HEK293T (cell line): ENCODE measurements around the gene CAPRIN1.

Experiments
- CTCF ChIA-PET: fragments of 350-600 bp; formaldehyde crosslinking; extraction: SDS; loops from one replicate; lab custom pipeline; 2021; ENCODE audit warnings: antibody characterized with exemption, inconsistent platforms; lab: Yijun Ruan, JAX
- POLR2A ChIA-PET: fragments of 350-600 bp; formaldehyde crosslinking; extraction: SDS; loops from one replicate; lab custom pipeline; 2020; ENCODE audit warnings: antibody characterized with exemption, inconsistent platforms; lab: Yijun Ruan, JAX
- DNase-seq: peaks from one replicate; pipeline ENCODE4 v3.0.0; 2012; ENCODE audit warnings: mixed read lengths; ENCODE audit errors: extremely low spot score
- BHLHE40 ChIP-seq: fragments of 450-650 bp; IDR thresholded peaks from 2 replicates; pipeline ENCODE4 v1.6.1; 2016; ENCODE audit warnings: mild to moderate bottlenecking, moderate library complexity, borderline replicate concordance
- CTBP1 ChIP-seq: fragments of 450-650 bp; IDR thresholded peaks from 2 replicates; pipeline ENCODE4 v1.6.1; 2016; ENCODE audit warnings: borderline replicate concordance
- ELF4 ChIP-seq: fragments of 450-650 bp; IDR thresholded peaks from 2 replicates; pipeline ENCODE4 v1.6.1; 2017; ENCODE audit warnings: antibody characterized with exemption
- FOXA1 ChIP-seq: fragments of 450-650 bp; IDR thresholded peaks from 2 replicates; pipeline ENCODE4 v1.6.1; 2016; ENCODE audit warnings: mild to moderate bottlenecking
- FOXK2 ChIP-seq: fragments of 450-650 bp; IDR thresholded peaks from 2 replicates; pipeline ENCODE4 v1.6.1; 2016; ENCODE audit warnings: mild to moderate bottlenecking
- FOXM1 ChIP-seq: fragments of 450-650 bp; IDR thresholded peaks from 2 replicates; pipeline ENCODE4 v1.6.1; 2017; ENCODE audit warnings: mild to moderate bottlenecking, borderline replicate concordance
- L3MBTL2 ChIP-seq: fragments of 450-650 bp; conservative IDR thresholded peaks from 2 replicates; pipeline ENCODE4 v1.6.1; 2016; ENCODE audit warnings: mild to moderate bottlenecking
- LEF1 ChIP-seq: fragments of 450-650 bp; IDR thresholded peaks from 2 replicates; pipeline ENCODE4 v1.6.1; 2017; ENCODE audit warnings: mild to moderate bottlenecking, borderline replicate concordance
- NFRKB ChIP-seq: fragments of 450-650 bp; IDR thresholded peaks from 2 replicates; pipeline ENCODE4 v1.6.1; 2016; ENCODE audit warnings: mild to moderate bottlenecking, moderate library complexity
- PKNOX1 ChIP-seq: fragments of 450-650 bp; IDR thresholded peaks from 2 replicates; pipeline ENCODE4 v1.6.1; 2016
- SP1 ChIP-seq: fragments of 450-650 bp; IDR thresholded peaks from 2 replicates; pipeline ENCODE4 v1.6.1; 2017
- SUZ12 ChIP-seq: fragments of 450-650 bp; IDR thresholded peaks from 2 replicates; pipeline ENCODE4 v1.6.1; 2016; ENCODE audit warnings: mild to moderate bottlenecking
- TARDBP ChIP-seq: fragments of 450-650 bp; IDR thresholded peaks from 2 replicates; pipeline ENCODE4 v1.6.1; 2016
- ZNF384 ChIP-seq: fragments of 450-650 bp; IDR thresholded peaks from 2 replicates; pipeline ENCODE4 v1.6.1; 2016

CAPRIN1 gene

GRCh38 chr11:34148504-34149165 is 97.1 kb downstream of the CAPRIN1 start:
- DNase-seq = no peak
- POLR2A ChIA-PET = no interaction called here
- TF ChIP-seq FOXK2 = no peak
- TF ChIP-seq NFRKB = no peak
- TF ChIP-seq ELF4 = no peak
- CTCF ChIA-PET = interaction anchor here (1.2 kb wide), 1 partner anchor 13 kb away, joined by 9 read pairs; no protein-coding TSS in a partner anchor

GRCh38 chr11:34149274-34149673 is 97.7 kb downstream of the CAPRIN1 start:
- ChIA-PET POLR2A (no interaction called here), CTCF (interaction anchor here (1.2 kb wide), 1 partner anchor 14 kb away, joined by 9 read pairs; no protein-coding TSS in a partner anchor)
- TF ChIP-seq SP1 (no peak), NFRKB (no peak), SUZ12 (no peak), FOXM1 (no peak), FOXK2 (no peak), ZNF384 (no peak), LEF1 (no peak)
- no peak for DNase-seq

GRCh38 chr11:34149786-34150185 is 98.3 kb downstream of the CAPRIN1 start:
- ChIA-PET CTCF (interaction anchor here (1.2 to 1.4 kb wide), 2 partner anchors 14 to 25 kb away, joined by 4 to 9 read pairs; no protein-coding TSS in a partner anchor), POLR2A (no interaction called here)
- no peak for TF ChIP-seq L3MBTL2
- TF ChIP-seq FOXA1 = no peak
- TF ChIP-seq SUZ12 = no peak
- no peak for TF ChIP-seq LEF1
- no peak for TF ChIP-seq FOXK2
- no peak for TF ChIP-seq NFRKB
- DNase-seq = peak; percentile 26

GRCh38 chr11:34150494-34151151 is 99.1 kb downstream of the CAPRIN1 start:
- TF ChIP-seq TARDBP (no peak), L3MBTL2 (no peak), ELF4 (no peak), PKNOX1 (no peak), FOXK2 (no peak), CTBP1 (no peak), BHLHE40 (no peak)
- ChIA-PET POLR2A (no interaction called here), CTCF (interaction anchor here (1.4 kb wide), 1 partner anchor 24 kb away, joined by 4 read pairs; no protein-coding TSS in a partner anchor)
- DNase-seq = no peak
